ENCODE measurements around the gene SKP1. TPM values are rescaled to one million over a fixed set of nuclear protein-coding genes. Genes with fewer than 3 reads are reported as not detected.

Gene SKP1
- total RNA-seq, 2 donors from 2014 or later, result 343 to 391 TPM

- WGBS, result 92% methylated on average over 7 of the region's 7 CpGs
- no peak overlapping the region for H3K27ac ChIP-seq
- no peak for DNase-seq (ENCODE audit: low spot score)
- no peak for TF ChIP-seq POLR2AphosphoS5 (IDR thresholded peaks at IDR 0.05)
- TF ChIP-seq POLR2A (IDR thresholded peaks at IDR 0.05), result no peak
- TF ChIP-seq CTCF (IDR thresholded peaks at IDR 0.05), result no peak
- no peaks in the 10 kb centered on the region for H3K36me3 ChIP-seq
- no peak overlapping the region for H3K4me3 ChIP-seq
- no peaks in the 10 kb centered on the region for H3K9me3 ChIP-seq
- intact Hi-C loops (cut with DNase I), result no loop called here
- no peaks in the 10 kb centered on the region for H3K27me3 ChIP-seq (replicated peaks; ENCODE audit: insufficient read depth)
- no peaks in the 10 kb centered on the region for H3K4me1 ChIP-seq (replicated peaks)
Observed at GRCh38 chr5:134135091-134135655, 41.6 kb downstream of the SKP1 start.

DNA sequence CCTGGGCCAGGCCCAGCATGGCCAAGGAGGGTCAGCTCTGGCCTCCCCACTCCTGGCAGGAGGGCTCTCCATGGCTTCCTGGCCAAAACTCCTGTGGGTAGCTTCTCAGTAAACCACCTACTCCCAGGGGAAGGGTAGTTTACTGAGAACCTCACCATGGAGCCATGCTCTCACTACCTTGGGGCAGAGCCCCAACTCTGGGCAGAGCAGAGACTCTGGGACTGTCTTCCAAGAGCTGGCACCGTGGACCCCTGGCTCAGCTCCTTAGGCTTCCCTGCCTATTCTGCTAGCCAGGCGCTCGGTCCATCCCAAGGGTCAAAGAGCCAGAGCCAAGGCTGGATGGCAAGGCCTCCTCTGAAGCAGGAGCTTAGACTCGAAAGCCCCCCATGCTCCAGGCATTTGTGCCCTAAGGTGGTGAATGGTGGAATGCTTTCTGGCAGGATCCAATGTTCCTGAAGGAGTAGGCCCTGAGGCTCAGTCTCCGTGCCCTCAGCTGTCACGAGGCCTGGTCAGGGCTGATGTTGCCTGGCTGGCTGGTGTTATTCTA is 42.7 kb downstream of the SKP1 start:
- Histone ChIP-seq H3K27me3 (replicated peaks; ENCODE audit: insufficient read depth) (no peaks in the 10 kb centered on the region), H3K4me1 (replicated peaks) (no peaks in the 10 kb centered on the region), H3K4me3 (no peak overlapping the region), H3K36me3 (no peaks in the 10 kb centered on the region), H3K27ac (no peak overlapping the region), H3K9me3 (no peaks in the 10 kb centered on the region)
- no peak for DNase-seq (ENCODE audit: low spot score)
- 77% methylated on average over 6 of the region's 6 CpGs for WGBS
- TF ChIP-seq POLR2A (IDR thresholded peaks at IDR 0.05), result no peak
- no peak for TF ChIP-seq CTCF (IDR thresholded peaks at IDR 0.05)
- TF ChIP-seq POLR2AphosphoS5 (IDR thresholded peaks at IDR 0.05), result no peak
- intact Hi-C loops (cut with DNase I), result no loop called here

- intact Hi-C loops (cut with DNase I), result no loop called here
- Histone ChIP-seq H3K27ac (peak overlapping the region in 1 of 2 donors; percentile 13), H3K27me3 (replicated peaks; ENCODE audit: insufficient read depth) (no peaks in the 10 kb centered on the region), H3K9me3 (no peaks in the 10 kb centered on the region), H3K4me1 (replicated peaks) (no peaks in the 10 kb centered on the region), H3K4me3 (no peak overlapping the region), H3K36me3 (no peaks in the 10 kb centered on the region)
- no peak for DNase-seq (ENCODE audit: low spot score)
- TF ChIP-seq POLR2A (IDR thresholded peaks at IDR 0.05), result no peak
- TF ChIP-seq CTCF (IDR thresholded peaks at IDR 0.05), result no peak
- no peak for TF ChIP-seq POLR2AphosphoS5 (IDR thresholded peaks at IDR 0.05)
- WGBS, result 81% methylated on average over 9 of the region's 9 CpGs
Observed at GRCh38 chr5:134133188-134133994, 43.4 kb downstream of the SKP1 start.

- TF ChIP-seq CTCF (IDR thresholded peaks at IDR 0.05) (no peak), POLR2A (IDR thresholded peaks at IDR 0.05) (no peak), POLR2AphosphoS5 (IDR thresholded peaks at IDR 0.05) (no peak)
- Histone ChIP-seq H3K9me3 (no peaks in the 10 kb centered on the region), H3K4me1 (replicated peaks) (peaks cover 6% of the 10 kb centered on the region), H3K27ac (peak overlapping the region; percentile 13 to 20), H3K27me3 (replicated peaks; ENCODE audit: insufficient read depth) (no peaks in the 10 kb centered on the region), H3K4me3 (no peak overlapping the region), H3K36me3 (no peaks in the 10 kb centered on the region)
- WGBS, result 42% methylated on average over 16 of the region's 16 CpGs
- intact Hi-C loops (cut with DNase I), result no loop called here
- DNase-seq (ENCODE audit: low spot score), result no peak
Observed at GRCh38 chr5:134132372-134133187, 44.2 kb downstream of the SKP1 start.
